WTC11 (cell line): ENCODE results near the gene SERBP1. TPM values are rescaled to one million over a fixed set of nuclear protein-coding genes. Genes with fewer than 3 reads are reported as not detected.

Source experiments
- ATAC-seq: fragments of 200-7000 bp; cut with Tn5 transposase; 2 replicates; pipeline ENCODE4 v1.10.0; 2021; ENCODE audit warnings: mild to moderate bottlenecking, moderate library complexity
- CTCF ChIA-PET: fragments of 300-600 bp; sonication (Branson Sonifier 250); formaldehyde crosslinking; loops from one replicate; lab custom pipeline; 2021; ENCODE audit warnings: antibody characterized with exemption; lab: Charles Lee
- POLR2A ChIA-PET: fragments of 350-600 bp; sonication (Branson Sonifier 250); formaldehyde crosslinking; loops from one replicate; lab custom pipeline; 2021; ENCODE audit warnings: antibody characterized with exemption; lab: Charles Lee
- DNase-seq: peaks from one replicate; pipeline ENCODE4 v3.0.0; 2021; ENCODE audit warnings: low spot score
- H3K27ac Mint-ChIP-seq: 2 replicates; pipeline ENCODE4 v1.8.0; 2021; ENCODE audit warnings: mixed read lengths
- H3K27me3 Mint-ChIP-seq: 2 replicates; pipeline ENCODE4 v1.8.0; 2021; ENCODE audit warnings: low read depth, mild to moderate bottlenecking, moderate library complexity, mixed read lengths
- H3K36me3 Mint-ChIP-seq: 2 replicates; pipeline ENCODE4 v1.8.0; 2021; ENCODE audit warnings: mixed read lengths
- H3K4me1 Mint-ChIP-seq: 2 replicates; pipeline ENCODE4 v1.8.0; 2022; ENCODE audit warnings: mixed read lengths
- H3K4me3 Mint-ChIP-seq: 2 replicates; pipeline ENCODE4 v1.8.0; 2021; ENCODE audit warnings: mild to moderate bottlenecking, moderate library complexity, mixed read lengths
- H3K9me3 Mint-ChIP-seq: 2 replicates; pipeline ENCODE4 v1.8.0; 2021; ENCODE audit warnings: mixed read lengths
- AR ChIP-seq: fragments of 250-450 bp; sonication (Bioruptor Pico); IDR thresholded peaks from 2 replicates; pipeline ENCODE4 v1.9.0; 2021; ENCODE audit warnings: mild to moderate bottlenecking
- ARID4B ChIP-seq: sonication (generic); formaldehyde crosslinking; IDR thresholded peaks from 2 replicates; pipeline ENCODE4 v1.8.0; 2023; ENCODE audit warnings: missing genetic modification reagents, mild to moderate bottlenecking, borderline replicate concordance
- ATF1 ChIP-seq: sonication (generic); formaldehyde crosslinking; IDR thresholded peaks from 2 replicates; pipeline ENCODE4 v1.8.1; 2023; ENCODE audit warnings: mild to moderate bottlenecking, moderate library complexity, missing genetic modification reagents
- ETV6 ChIP-seq: sonication (generic); formaldehyde crosslinking; IDR thresholded peaks from 2 replicates; pipeline ENCODE4 v1.8.1; 2022; ENCODE audit warnings: mild to moderate bottlenecking, missing genetic modification reagents
- FOXP1 ChIP-seq: sonication (generic); formaldehyde crosslinking; IDR thresholded peaks from 2 replicates; pipeline ENCODE4 v1.8.0; 2022; ENCODE audit warnings: missing genetic modification reagents, mild to moderate bottlenecking, moderate library complexity, borderline replicate concordance
- GRHL2 ChIP-seq: fragments of 250-450 bp; sonication (Bioruptor Pico); IDR thresholded peaks from 2 replicates; pipeline ENCODE4 v1.8.0; 2022; ENCODE audit warnings: mild to moderate bottlenecking, moderate library complexity; ENCODE audit not compliant: insufficient replicate concordance, severe bottlenecking
- GTF2I ChIP-seq: fragments of 250-450 bp; sonication (Bioruptor Pico); conservative IDR thresholded peaks from 2 replicates; pipeline ENCODE4 v1.4.0; 2021; ENCODE audit warnings: mild to moderate bottlenecking
- MAX ChIP-seq: sonication (generic); formaldehyde crosslinking; IDR thresholded peaks from 2 replicates; pipeline ENCODE4 v1.8.0; 2022; ENCODE audit warnings: mild to moderate bottlenecking, missing genetic modification reagents
- NR2C2 ChIP-seq: sonication (generic); formaldehyde crosslinking; IDR thresholded peaks from 2 replicates; pipeline ENCODE4 v1.8.0; 2022; ENCODE audit warnings: mild to moderate bottlenecking, missing genetic modification reagents
- SMAD3 ChIP-seq: sonication (generic); formaldehyde crosslinking; IDR thresholded peaks from 2 replicates; pipeline ENCODE4 v1.8.0; 2022; ENCODE audit warnings: missing genetic modification reagents, mild to moderate bottlenecking, borderline replicate concordance
- TP53 ChIP-seq: sonication (generic); formaldehyde crosslinking; IDR thresholded peaks from 2 replicates; pipeline ENCODE4 v1.8.1; 2023; ENCODE audit warnings: mild to moderate bottlenecking, missing genetic modification reagents
- ZNF232 ChIP-seq: sonication (generic); formaldehyde crosslinking; IDR thresholded peaks from 2 replicates; pipeline ENCODE4 v1.8.0; 2022; ENCODE audit warnings: mild to moderate bottlenecking, missing genetic modification reagents
- ZNF416 ChIP-seq: fragments of 250-450 bp; sonication (Bioruptor Pico); IDR thresholded peaks from 2 replicates; pipeline ENCODE4 v1.9.0; 2021; ENCODE audit warnings: mild to moderate bottlenecking, inconsistent platforms
- ZNF425 ChIP-seq: fragments of 250-450 bp; sonication (Bioruptor Pico); conservative IDR thresholded peaks from 2 replicates; pipeline ENCODE4 v1.9.0; 2021; ENCODE audit warnings: mild to moderate bottlenecking
- total RNA-seq: library from RNA; stranded (reverse); gene quantifications from 3 replicates; pipeline ENCODE4 v1.2.3, GENCODE V29; 2021
- TF ChIP-seq, protein P1 (sequence below): sonication (generic); formaldehyde crosslinking; IDR thresholded peaks from 2 replicates; pipeline ENCODE4 v1.8.0; 2022; ENCODE audit warnings: mild to moderate bottlenecking, missing genetic modification reagents
- TF ChIP-seq, protein P2 (sequence below): sonication (generic); formaldehyde crosslinking; IDR thresholded peaks from 2 replicates; pipeline ENCODE4 v1.8.0; 2022; ENCODE audit warnings: mild to moderate bottlenecking, missing genetic modification reagents

Gene SERBP1
- total RNA-seq, 1 experiment from 2014 or later = 543 TPM

DNA sequence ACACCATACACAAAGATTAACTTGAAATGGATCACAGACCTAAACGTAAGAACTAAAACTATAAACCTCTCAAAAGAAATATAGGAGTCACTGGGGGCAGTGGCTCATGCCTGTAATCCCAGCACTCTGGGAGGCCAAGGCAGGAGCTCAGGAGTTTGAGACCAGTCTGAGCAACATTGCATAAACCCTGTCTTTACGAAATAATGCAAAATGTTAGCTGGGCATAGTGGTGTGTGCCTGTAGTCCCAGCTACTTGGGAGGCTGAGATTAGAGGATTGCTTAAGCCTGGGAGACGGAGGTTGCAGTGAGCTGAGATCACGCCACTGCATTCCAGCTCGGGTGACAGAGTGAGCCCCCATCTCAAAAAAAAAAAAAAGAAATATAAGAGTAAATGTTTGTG, 46.7 kb upstream of the SERBP1 start:
- H3K27ac Mint-ChIP-seq = no peak overlapping the region
- no peak overlapping the region for H3K4me3 Mint-ChIP-seq
- H3K27me3 Mint-ChIP-seq = peaks cover 2% of the 10 kb centered on the region; the same call in 1 of the 2 replicates
- H3K36me3 Mint-ChIP-seq = no peaks in the 10 kb centered on the region
- CTCF ChIA-PET = no interaction called here
- no peak for DNase-seq
- TF ChIP-seq GTF2I (CRISPR knock-in tag) = no peak
- no peak for TF ChIP-seq GRHL2 (CRISPR knock-in tag)
- no peak for TF ChIP-seq ZNF416 (CRISPR knock-in tag)
- no peak for TF ChIP-seq NR2C2 (CRISPR knock-in tag)
- no peak for TF ChIP-seq FOXP1 (CRISPR knock-in tag)
- TF ChIP-seq ZNF232 (CRISPR knock-in tag) = no peak
- TF ChIP-seq ETV6 (CRISPR knock-in tag) = no peak
- TF ChIP-seq, all 79 proteins: peak for 0
- POLR2A ChIA-PET = no interaction called here
- ATAC-seq = no peak
- Mint-ChIP-seq H3K9me3 (no peaks in the 10 kb centered on the region), H3K4me1 (peaks cover 10% of the 10 kb centered on the region)

GRCh38 chr1:67476006-67476482, 45.8 kb upstream of the SERBP1 start:
- H3K4me1 Mint-ChIP-seq = peaks cover 10% of the 10 kb centered on the region
- DNase-seq (no peak), ATAC-seq (no peak)
- H3K4me3 Mint-ChIP-seq = no peak overlapping the region
- H3K27me3 Mint-ChIP-seq = peaks cover 2% of the 10 kb centered on the region; the same call in 1 of the 2 replicates
- H3K9me3 Mint-ChIP-seq = no peaks in the 10 kb centered on the region
- H3K27ac Mint-ChIP-seq = no peak overlapping the region
- TF ChIP-seq ARID4B (CRISPR knock-in tag) (no peak), TP53 (CRISPR knock-in tag) (no peak), SMAD3 (no peak), ATF1 (CRISPR knock-in tag) (no peak), ZNF425 (no peak), MAX (CRISPR knock-in tag) (no peak), AR (CRISPR knock-in tag) (no peak)
- TF ChIP-seq, protein P1, sequence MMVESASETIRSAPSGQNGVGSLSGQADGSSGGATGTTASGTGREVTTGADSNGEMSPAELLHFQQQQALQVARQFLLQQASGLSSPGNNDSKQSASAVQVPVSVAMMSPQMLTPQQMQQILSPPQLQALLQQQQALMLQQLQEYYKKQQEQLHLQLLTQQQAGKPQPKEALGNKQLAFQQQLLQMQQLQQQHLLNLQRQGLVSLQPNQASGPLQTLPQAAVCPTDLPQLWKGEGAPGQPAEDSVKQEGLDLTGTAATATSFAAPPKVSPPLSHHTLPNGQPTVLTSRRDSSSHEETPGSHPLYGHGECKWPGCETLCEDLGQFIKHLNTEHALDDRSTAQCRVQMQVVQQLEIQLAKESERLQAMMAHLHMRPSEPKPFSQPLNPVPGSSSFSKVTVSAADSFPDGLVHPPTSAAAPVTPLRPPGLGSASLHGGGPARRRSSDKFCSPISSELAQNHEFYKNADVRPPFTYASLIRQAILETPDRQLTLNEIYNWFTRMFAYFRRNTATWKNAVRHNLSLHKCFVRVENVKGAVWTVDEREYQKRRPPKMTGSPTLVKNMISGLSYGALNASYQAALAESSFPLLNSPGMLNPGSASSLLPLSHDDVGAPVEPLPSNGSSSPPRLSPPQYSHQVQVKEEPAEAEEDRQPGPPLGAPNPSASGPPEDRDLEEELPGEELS (CRISPR knock-in tag) = no peak
- TF ChIP-seq, protein P2, sequence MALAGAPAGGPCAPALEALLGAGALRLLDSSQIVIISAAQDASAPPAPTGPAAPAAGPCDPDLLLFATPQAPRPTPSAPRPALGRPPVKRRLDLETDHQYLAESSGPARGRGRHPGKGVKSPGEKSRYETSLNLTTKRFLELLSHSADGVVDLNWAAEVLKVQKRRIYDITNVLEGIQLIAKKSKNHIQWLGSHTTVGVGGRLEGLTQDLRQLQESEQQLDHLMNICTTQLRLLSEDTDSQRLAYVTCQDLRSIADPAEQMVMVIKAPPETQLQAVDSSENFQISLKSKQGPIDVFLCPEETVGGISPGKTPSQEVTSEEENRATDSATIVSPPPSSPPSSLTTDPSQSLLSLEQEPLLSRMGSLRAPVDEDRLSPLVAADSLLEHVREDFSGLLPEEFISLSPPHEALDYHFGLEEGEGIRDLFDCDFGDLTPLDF = no peak
- CTCF ChIA-PET = no interaction called here
- POLR2A ChIA-PET = no interaction called here
- H3K36me3 Mint-ChIP-seq = no peaks in the 10 kb centered on the region
